HG03469 (cell line): ENCODE data around the gene C8B.

ENCODE experiments used
- ATAC-seq: cut with Tn5 transposase; IDR thresholded peaks from one replicate; pipeline ENCODE4 v1.9.1; 2021; ENCODE audit warnings: mild to moderate bottlenecking, moderate library complexity, moderate number of reproducible peaks; ENCODE audit not compliant: unreplicated experiment

Gene C8B

DNA sequence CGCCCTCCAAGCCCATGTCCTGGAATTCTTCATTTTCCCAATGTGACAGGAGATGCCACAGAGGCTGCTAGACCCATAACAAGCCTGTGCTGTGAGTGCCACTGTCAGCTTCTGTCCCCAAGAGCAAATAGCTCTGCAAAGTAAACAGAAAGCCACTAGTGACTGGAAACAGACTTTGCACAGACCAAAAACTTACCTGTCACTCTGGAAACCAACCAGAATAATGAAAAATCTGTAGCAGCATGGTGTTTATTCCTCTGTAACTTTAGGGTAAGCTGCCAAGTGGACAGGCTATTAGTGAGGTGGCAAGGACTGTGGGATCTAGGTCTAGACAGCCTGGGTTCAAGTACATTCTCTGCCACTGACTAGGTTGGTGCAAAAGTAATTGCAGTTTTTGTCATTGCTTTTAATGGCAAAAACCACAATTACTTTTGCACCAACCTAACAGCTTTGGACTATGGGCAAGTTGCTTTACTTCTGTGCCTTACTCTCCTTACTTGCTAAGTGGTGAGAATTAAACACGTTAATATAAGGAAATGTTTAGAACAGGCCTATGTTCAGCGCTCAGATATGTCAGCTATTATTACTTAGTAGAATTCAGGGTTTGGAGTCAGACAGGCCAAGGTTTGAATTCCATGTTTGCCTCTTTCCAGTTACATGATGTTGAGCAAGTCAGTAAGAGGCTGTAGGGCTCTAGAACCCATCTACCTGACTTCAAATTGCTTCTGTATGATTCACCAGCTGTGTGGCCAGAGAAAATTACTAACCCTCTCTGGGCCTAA, at the start of gene C8B:
C8B (minus strand) TSS at position 100 of the 782 bp plus-strand sequence; CDS start at position 33, 67 bp downstream.
- no peak for ATAC-seq

DNA sequence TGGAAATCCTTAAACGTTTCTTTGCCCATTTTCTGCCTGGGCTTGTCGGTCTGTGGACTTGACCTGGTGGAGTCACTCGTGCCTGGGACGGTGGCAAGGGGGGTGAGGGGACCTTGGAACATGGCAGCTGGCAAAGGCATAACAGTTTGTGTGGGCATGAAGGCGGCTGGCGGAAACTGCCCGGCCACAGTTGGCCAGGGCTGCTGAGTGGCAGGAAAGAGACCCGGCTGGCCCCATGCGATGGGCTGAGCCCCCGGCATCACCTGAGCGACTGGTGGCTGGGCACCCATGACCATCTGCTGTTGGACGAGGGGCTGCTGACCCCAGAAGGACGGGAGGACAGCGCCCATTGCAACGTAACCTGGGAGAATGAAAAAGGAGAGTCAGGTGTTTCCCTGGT, 49.3 kb upstream of the C8B start:
- ATAC-seq = no peak

DNA sequence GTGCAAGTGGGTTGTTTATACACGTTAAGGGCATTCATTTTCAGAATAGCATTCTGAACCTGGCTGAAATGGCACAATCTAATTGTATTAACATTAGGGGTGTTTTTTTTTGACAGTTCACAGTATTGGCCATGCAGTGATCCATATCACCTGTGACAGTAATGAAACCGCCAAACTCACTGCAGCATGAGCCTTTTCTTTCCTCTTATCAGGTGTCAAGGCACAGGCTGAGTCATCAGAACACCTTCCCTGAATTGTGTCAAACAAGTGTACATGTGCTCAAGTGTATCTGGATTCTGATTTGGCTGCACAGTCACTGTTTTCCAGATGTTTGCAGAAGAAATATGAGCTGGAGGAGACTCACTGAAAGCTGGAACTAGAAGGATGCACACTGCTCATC, 47.7 kb upstream of the C8B start:
- ATAC-seq = no peak

DNA sequence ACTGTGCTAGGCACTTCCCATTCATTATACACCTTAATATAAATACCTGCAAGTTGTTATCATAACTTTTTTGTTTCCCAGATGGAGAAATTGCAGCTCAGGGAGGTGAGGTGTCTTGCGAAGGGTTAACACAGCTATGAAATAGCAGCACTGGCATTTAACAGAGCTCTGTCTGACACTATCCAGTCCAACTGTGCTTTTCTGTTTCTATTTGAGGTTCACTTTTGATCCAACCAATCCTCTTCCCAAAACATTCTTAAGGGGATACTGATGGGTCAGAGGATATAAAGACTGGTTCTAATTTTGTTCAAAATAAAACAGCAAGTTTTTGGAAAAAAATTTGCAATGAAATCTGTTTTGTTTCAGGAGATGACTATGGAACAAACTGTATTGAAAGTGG, 46.5 kb upstream of the C8B start:
- ATAC-seq = no peak

DNA sequence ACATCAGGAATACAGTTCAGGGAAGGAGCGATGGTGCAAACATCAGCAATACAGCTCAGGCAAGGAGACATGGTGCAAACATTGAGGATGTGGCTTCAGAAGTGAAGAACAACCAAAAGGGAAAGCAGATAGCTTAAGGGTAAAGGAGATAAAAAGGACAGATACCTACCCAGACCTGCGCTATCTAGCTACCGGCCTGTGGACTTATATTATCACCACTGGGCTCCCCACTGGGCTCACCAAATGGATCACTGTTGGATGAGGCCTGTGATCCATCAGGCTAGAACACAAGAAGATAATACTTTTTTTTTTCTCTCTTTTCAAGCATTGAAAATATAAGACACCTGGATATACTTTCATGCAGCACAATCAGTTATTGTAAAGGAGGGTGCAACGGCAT, 44.7 kb upstream of the C8B start:
- ATAC-seq = no peak

DNA sequence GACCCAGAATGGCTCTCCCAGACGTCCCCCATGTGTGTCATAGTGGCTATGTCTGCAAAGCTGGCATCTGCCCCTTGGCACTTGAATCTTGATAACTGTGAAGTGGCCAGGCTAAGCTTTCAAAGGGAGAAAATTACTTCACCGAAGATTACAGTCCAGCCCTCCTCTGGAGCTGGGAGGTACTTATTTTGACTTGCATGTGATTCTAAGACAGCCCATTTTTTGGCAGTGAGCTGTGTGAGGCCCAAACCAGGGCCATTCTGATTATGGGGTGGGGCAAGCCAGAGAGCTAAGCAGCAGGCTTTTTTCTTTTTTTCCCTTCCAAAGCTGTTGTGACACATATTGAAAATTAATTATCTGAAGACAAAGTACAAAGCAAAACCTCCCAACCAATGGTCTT, 42.1 kb upstream of the C8B start:
- no peak for ATAC-seq

DNA sequence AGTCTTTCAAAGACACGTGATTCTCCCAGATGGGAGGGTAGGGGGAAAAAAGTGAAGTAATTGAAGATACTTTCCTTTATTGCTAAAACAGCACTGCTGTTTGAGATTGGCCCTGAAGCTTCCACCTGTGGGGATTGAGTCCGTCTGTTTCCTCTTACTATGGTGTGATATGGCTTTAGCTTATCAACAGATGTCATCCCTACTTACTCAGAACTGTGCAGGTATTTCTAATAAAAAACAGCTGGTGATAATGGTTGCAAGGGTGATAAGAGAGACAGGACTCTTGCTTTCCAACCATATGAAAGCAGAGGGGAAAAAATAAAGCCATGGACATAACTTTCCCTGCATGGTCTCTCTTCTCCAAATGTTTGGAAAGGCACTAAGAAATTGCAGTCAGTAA, 41.7 kb upstream of the C8B start:
- ATAC-seq = no peak

DNA sequence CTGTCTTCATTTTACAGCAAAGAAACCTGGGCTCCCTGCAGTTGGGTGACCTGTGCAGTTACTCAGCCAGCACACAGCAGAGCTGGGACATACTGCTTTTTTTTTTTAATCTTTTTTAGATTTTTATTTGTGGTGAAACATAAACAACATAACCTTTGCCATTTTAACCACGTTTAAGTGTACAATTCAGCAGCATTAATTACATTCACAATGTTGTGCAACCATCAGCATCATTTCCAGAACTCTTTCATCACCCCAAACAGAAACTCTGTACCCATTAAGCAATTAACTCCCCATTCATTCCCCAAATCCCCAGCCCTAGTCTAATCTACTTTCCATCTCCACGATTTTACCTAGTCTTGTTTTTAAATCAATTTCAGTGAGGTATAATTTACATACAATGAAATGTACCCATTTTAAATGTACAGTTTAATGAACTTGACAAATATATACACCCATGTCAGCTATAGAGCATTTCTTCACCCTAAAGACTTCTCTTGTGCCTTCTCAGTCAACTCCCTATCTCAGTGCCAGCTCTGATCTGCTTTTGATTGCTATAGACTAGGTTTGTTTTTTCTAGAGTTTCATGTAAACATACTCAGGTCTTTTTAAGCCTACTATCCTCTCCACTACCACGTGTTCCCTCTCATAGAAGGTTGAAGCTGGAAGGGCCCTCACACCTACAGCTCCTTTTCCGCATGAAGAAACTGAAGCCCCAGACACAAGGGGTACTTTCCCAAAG, 37.8 kb upstream of the C8B start:
- no peak for ATAC-seq

DNA sequence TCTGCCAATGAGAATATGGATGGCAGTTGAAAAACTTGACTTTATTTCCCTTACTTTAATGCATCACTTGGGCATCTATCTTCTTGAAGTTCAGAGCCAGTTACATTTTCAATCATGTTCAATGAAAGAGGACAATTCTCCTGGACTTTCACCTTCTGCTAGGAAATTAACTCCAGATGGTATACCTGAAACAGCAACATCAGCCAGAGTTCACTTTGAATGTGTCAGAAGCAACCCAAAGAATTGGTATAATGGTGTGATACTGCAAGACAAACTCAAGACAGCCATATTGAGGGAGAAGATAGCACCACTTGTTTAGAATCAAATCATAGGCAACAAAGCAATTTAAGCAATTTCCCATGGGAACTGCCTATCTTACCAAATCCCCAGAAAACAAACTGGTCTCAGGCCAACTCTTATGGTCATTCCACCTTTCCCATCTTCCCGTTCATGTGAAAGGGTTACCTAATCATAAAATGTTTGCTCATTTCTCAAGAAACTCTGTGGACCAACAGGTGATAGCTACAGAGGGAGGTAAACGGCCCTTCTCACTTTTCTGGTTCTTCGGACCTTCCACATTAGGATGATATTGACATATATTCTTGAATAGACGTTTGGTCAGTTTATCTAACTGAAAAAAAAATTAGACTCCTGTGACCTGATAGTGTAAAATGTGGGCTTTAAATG, 29.7 kb upstream of the C8B start:
- ATAC-seq = no peak

DNA sequence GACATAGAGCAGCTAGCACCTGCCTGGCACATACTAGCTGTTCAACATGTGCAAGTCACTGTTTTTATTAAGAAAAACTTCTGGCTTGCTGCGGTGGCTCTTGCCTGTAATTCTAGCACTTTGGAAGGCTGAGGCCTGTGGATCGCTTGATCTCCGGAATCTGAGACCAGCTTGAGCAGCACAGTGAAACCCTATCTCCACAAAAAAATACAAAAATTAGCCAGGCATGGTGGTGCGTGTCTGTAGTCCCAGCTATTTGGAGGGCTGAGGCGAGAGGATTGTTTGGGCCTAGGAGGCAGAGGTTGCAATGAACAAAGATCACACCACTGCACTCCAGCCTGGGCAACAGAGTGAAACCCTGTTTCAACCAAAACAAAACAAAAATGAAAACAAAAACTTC, 27.7 kb upstream of the C8B start:
- no peak for ATAC-seq

DNA sequence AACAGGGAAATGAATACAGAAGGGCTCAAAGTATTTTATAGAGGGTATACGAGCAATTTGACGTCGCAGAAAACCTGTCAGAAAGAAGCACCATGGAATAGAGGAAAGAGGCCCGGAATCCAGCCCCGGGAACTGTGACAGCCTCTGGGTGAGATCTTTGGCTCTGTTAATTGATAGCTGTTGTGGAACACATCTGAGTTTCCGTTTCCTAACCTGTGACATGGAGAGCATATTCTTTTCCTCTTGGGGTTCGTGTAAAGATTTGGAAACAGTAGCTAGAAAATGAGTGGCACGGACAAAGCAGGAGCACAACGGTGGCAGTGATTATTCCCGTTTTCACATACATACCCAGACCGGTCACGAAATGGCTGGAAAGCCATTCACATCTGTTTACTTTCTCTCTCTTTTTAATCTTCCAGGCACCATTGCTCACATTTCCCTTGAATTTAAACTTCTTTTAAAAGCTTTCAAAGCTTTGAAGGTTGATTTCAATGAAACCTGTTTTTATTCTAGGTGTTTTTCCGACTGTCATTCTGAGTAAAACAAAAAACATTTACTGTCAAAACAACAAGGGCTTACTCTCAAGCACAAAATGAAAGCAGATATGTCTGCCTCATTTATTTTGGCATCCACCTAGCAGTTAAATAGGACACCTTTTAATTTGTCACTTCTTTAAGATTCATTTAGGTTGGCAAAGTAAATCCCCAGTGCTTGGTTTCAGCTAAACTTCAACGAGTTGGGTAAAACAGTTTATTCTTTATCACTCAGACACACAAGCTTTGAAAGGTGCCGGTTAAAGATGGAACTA, 26.7 kb upstream of the C8B start:
- ATAC-seq = no peak

DNA sequence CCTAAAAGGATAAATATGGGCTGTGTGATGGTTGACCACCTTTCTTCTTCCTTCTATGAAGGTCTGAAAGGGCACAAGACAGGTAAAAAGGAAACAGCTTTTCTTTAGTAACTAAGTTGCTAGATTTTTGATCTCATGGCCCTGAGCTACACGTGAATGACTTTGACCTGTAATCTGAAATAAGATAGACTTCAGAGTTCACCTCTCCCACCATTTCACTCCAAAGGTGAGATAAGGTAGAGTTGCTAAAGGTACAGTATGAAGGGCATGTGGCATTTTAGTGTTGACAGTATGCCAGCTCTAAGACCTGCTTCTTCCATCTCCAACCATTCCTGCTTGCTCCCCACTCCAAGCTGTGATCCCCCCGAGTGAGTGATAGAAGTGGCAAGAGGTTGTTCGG, 25.8 kb upstream of the C8B start:
- no peak for ATAC-seq

DNA sequence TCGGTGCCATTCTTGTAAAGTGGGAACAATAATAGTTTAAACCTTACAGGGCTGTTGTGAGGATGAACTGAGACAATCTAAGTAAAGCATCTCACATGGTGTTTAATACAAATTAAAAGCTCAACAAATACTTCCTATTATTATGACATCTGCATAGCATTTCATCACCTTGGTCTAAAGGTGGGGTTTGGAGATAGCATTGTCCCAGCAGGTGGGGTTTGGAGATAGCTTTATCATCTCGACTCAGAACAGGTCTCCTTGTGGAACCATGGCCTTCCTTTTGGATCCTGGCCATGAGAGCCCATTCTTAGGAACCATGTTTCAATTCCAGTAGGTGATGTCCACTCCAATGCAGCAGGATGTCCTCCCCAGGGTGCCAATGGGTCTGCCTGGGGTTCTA, 20.6 kb upstream of the C8B start:
- ATAC-seq = no peak

DNA sequence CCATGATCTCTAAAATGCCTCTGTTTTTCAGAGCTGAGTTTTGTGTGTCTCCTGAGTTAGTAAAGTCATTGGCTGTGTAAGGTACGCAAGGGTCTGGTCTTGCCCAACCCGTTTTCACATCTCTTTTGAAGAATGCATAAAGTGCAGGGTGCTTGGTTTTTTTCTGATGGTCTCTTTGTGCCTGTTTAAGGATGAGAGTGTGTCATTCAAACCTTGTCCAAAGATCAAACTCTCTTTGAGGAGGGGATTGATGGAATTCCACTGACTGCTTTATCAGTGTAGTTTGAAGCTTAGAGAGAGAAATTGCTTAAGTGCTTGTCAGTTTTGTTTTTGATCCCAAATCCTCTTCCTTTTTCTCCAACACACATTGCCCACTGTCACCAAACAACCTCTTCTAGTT, 20.0 kb upstream of the C8B start:
- ATAC-seq = no peak

DNA sequence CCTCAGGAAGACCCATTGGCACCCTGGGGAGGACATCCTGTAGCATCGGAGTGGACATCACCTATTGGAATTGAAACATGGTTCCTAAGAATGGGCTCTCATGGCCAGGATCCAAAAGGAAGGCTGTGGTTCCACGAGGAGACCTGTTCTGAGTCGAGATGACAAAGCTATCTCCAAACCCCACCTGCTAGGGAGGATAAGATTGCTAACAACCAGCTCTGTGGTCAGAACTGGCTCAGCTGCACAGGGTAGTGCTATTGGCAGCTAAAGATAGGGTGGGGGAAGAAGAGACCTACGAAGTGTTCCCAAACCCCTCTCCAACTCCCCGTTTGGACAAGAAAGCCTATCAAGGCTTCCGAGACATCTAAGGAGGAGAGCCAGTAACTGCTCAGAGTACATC, 17.7 kb upstream of the C8B start:
- no peak for ATAC-seq

DNA sequence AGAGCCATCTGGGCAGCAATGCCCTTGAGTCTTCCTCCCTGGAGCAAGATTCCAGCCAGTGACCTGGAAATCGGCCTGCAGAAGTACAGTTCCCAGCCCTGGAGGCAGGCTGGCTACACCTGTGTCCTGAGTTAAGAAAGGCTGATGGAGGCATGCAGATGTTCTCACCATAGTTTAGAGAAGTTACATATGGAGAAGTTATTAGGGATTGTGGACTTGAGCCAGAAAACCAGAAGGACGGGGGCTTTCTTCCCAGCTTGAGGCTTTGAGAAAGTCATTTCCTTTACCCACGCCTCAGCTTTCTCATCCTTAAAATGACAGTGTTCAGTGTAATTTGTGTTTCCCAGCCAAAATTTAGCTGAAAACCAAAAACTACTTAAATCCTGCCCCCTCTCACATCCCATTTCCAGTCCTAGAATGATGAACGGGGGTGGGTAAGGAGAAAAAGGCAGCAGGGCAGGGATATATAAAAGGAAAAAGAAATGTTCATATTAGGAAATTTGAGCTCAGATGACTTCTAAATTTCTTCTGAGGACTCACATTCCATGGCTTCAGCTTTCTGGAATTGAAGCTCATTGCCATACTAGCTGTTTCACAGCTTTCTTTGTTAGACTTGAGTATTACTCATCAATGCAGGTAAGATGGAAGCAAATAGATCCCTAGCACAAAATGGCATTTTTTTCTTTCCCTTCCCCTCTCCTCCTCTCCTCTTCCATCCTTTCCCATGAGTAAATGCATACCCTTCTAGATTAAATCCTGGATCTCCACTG, 14.4 kb upstream of the C8B start:
- ATAC-seq = no peak

DNA sequence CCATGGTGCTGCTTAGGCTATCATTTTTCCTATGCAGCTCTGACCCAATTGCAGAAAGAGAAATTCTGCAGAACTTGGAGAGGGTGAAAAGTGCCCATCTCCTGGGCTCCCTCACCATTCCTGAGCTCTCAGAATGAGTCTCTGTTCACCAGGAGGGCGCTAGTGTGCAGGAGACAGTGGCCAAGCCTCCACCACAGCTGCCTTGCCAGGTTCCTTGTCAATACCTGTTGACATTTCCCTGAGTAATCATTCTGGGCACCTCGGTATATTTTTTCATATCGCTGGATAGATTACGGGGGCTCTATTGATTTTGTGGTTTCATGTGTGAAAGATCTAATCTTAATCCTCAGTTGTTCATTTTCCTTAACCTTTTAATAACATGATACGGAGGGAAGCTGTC, 13.0 kb upstream of the C8B start:
- no peak for ATAC-seq

DNA sequence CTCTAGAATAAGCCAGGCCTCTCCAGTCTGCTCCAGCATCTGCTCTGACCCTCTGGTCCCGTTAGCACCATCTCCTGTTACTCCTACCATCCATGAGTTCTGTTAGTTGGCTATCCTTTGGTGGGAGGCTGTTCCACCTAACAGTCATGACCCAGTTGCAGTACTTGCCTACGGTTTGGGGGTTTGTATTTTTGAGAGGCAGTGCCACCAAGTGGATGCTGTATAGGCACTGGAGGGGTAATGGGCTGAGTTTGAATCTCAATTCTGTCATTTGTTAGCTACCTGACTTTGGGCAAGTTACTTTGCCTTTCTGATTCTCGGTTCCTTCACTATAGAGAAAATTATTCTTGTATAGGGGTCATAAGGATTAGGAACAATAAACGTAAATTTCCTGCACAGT, 12.1 kb upstream of the C8B start:
- ATAC-seq = no peak

DNA sequence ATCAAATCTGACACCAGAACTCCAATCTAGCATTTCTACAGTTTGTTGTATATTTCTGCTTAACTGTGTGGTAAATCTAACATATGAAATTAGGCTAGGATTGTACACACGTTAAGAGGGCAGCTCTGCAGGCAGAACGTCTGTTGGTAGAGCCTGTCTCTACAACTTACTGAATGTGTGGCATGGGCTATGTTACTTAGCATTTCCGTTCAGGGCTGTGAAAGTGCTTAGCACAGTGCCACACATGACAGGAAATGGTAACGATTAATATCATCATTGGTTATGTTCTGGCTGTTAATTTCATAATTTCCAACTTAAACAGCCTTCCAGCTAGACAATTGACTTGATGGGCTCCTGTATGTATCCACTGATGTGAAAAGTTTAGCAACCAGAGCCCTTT, 9.6 kb upstream of the C8B start:
- ATAC-seq = no peak
